GM19324 (cell line): ENCODE measurements around the gene PRKCH.

Experiments used
- ATAC-seq: cut with Tn5 transposase; IDR thresholded peaks from one replicate; pipeline ENCODE4 v1.9.1; 2021; ENCODE audit warnings: mild to moderate bottlenecking, moderate library complexity; ENCODE audit not compliant: unreplicated experiment, low FRiP score

The PRKCH gene

DNA sequence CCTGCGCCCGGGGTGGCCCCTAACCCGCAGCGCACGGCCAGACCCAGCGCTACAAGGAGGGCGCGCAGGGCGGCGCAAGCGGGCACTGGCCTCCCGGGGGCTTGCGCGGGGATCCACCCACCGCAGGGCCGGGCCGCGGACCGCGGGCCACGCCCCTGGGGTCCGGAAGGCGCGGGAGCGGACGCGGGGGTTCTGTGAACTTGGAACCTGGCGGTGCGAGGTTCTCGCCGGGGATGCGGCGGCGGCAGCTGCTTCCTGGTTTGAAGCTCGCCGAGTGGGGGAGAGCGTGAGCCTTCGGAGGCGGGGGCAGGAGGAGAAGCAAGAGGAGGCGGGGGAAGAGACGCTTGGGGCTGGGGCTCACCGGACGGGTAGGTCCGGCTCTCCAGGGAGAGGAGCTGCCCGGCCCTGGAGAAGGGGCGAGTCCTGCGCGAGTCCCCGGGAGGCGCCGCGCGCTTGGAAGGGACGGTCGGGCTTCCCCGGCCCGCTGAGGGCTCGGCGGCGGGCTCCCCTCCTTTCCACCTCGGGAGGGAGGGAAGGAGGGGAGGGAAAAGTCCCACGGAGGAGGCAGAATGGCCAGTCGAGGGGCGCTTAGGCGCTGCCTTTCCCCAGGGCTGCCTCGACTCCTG, at the start of gene PRKCH:
PRKCH (plus strand) TSS at position 195 of the 626 bp plus-strand sequence. CDS start 523 bp downstream, outside the sequence.
- ATAC-seq = no peak

DNA sequence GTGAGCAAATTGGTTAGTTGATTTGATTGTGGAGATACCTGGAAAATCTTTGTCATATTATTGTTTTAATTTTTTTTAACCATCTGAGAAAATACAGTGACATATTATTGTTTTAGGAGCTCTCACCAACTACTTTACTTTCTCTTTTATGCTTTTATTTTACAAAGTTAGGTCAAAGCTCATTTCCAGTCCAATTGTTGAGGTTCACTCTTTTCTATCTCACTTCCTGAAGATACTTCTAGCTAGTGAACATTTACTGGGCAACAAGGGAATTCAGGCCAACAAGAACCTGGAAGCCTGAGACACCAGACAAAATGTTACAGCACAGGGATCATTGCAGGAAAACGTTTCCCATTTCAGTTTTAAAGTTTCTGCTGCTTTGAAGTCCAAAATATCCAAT, 44.1 kb upstream of the PRKCH start:
- ATAC-seq = no peak

DNA sequence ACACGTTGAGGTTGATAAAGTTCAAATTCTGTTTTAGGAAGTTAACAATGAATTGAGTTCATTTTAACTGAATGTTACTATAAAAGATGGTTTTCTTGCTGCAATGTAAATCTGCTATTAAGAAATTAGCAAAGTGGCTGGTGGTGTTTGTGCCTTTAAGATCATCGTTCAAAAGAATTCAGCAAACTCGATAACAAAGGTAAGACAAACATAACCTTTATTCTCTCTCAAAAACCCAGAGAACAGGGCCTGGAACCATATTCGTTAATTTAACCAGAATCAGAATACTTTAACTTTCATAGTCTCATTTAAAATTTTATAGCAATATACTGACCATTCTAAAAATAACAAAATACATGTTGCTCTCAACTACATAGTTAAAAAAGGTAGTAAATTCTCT, 43.6 kb upstream of the PRKCH start:
- no peak for ATAC-seq

DNA sequence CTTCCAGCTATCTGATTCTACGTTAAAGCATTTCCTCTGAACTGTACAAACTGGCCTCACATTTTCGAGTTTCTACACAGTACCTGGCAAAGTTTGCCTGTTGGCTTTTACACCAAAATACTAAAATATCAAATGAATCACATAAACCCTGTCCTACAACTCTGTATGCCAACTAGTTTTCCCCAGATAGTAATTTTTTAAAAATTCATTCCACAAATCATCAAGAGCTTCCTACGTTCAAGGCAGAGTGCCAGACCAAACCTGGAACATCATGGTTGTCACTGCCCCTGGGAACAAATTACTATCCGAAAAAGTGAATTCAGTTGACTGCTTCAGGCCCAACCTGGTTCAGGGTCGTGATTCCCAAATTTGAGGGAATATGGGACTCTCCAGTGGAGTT, 42.3 kb upstream of the PRKCH start:
- ATAC-seq = no peak

DNA sequence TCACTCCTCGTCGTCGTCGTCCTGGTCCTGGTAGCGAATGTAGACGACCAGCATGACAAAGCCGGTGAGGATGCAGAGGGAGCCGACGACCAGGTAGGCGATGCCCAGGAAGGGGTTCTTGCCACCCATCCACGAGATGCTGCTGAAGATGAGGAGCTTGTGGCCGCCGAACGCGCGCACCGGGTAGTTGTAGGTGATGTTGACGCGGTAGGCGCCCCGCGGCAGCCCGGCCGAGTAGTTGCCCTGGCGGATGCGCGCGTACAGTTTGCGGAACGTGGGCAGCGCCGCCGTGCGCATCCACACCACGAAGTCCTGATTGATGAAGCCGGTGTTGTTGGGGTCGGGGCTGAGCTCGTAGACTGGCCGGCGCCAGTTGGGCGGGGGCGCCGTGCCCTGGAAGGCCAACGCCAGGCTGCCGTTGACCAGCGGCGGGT, 41.3 kb upstream of the PRKCH start:
- no peak for ATAC-seq

DNA sequence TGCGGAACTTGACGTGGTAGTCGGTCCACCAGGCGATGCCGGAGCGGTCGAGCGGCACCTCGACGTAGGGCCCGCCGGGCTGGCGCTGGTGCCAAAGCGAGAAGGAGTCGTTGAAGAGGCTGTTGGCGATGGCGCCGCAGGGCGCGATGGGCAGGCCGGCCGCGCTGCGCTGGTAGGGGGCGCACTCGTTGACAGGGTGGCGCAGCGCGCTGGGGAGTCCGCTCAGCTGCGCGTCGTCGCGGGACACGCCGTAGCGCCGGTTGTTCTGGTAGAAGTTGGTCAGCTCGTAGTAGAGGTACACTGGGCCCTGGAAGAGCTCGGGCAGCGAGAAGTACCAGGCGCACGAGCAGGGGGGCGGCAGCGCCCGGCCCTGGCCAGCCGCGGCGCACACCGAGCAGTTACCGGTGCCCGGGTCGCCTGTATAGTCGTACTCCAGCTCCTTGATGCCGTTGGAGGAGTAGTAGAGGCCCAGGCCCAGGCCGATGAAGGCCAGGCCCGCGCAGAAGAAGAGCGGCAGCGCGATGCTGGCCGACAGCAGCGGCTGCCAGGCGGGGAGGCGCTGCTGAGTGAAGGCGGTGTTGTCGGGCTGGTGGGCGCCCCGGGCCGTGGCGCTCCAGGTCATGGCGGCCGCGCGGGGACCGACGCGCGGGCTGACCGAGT, 40.7 kb upstream of the PRKCH start:
- no peak for ATAC-seq

DNA sequence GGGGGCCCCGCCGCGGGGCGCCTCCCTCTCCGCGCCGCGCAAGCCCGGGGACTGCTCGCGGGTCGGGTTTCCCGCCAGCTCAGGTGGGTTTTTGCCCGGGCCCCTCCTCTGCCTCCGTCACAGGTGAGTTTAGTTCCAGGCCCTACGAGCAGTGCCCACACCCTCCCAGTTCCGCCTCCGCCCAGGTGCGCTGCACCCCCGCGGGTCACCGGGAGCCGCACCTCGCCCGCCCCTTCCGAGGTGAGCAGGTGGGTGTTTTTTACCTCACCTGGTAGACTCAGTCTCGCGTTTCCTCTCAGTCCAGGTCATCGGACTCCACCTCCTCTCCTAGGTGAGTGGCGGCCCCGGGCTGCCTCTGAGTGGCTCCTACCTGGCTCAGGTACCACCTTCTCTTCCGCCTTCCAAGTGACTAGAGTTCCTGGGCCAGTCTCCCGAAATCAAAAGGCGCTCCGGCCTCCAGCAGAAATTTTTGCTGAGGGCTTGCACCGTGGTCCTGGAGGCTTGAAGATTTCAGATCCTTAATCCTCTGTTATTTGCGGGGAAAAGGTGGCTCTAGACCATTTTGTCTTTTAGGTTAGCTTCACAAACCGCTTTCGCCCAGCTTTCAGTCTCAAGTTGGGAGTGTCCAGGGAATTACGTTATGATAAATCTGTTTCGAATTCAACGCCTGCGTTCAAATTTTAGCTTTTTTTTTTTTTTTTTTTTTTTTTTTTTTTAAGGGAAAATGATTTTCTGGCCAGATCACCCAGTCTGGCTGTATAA, 40.0 kb upstream of the PRKCH start, which contains the start of gene TMEM30B:
TMEM30B (minus strand) TSS at position 153 of the 762 bp plus-strand sequence. CDS start 191 bp downstream, outside the sequence.
- no peak for ATAC-seq

DNA sequence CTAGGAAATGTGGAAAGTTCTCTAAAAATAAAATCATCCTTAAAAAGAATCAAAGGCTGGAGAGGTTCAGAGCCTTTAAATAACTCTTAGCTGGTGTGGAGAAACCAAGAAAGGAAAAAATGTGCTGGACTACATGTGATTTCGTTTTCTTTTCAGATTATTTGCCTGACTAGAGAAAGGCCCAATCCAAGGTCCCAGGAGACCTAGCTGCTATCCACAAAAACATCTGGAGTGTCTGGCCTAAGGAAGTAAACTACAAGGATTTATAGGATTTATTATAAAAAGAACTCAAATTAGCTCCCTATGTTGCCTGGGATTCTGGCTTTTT, 39.5 kb upstream of the PRKCH start:
- ATAC-seq = no peak

DNA sequence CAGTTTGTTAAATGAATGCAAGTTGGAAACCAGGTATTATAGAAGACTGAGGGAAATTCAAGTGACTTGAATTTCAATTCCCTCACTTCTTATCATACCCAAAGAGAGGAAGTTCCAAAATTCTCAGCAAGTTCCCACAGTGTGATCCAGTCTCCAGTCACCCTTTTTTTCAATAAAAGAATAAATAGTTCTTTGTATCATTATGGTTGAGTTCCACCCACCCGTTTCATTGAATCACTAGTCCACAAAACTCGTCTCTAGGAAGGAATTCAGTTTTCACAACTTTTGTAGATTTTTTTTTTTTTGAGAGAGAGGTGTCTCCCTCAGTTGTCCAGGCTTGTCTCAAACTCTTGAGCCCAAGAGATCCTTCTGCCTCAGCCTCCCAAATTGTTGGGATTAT, 38.6 kb upstream of the PRKCH start:
- ATAC-seq = no peak

DNA sequence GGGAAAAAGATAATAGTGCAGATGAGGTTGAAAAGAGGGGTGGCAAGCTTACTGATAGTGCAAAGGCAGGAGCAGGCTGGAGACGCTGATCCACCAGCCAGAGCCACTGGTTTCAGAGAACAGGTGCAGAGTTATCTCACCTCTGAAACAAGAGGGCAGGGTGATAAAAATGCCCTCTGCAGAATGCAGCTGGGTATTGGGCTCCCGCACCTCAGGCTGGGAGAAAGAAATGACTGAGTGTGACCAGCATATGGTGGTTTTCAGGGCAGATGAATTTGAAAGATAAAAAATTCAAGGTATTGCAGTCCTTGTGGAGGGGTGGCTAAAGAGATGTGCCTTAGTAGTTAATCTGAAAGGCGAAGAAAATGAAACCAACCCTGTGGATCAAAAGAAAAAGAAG, 37.4 kb upstream of the PRKCH start:
- ATAC-seq = no peak

DNA sequence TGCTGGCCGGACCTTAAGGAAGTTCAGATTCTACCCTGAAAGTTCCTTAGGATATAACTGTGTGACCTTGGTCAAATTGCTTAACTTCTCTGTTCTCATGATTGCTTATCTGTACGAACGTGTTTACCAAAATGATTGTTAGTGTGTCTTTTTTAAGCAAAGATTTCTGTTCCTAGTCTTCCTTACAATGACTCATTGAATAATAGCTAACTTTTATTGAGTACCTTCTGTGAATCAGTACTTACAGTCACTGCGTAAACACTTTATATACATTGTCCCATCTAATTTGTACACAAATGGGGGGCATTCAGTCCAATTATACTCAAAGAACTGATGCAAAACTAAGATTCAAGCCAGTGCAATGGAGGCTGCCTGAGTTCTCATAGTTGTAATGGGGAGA, 36.0 kb upstream of the PRKCH start:
- ATAC-seq = no peak

DNA sequence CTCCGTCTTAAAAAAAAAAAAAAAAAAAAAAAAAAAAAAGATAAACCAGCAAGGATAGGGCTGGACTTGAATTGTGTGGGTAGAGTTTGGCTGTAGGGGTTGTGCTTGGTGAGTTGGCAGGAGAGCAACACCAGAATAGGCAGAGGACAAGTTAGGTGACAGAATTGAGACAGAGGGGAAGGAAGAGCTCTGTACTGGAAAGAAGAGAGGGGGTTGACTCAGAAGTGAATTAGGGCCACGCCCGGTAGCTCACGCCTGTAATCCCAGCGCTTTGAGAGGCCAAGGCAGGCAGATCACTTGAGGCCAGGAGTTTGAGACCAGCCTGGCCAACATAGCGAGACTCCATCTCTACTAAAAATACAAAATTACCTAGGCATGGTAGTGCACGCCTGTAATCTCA, 34.2 kb upstream of the PRKCH start:
- no peak for ATAC-seq

DNA sequence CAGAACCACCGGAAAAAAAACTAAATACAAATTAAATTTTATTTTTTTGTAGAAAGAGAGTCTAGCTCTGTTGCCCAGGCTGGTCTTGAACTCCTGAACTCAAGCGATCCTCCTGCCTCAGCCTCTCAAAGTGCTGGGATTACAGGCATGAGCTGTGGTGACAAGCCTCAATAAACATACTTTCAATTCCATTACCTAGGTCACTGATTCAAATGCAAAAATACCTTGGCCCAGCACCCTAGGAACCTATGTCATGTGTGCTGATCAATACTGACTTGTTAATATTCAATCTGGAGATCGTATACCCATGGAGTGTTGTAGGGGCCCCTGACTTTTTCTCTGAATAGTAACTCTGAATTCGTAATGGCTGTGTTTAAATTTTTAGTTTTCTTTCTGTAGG, 33.2 kb upstream of the PRKCH start:
- ATAC-seq = no peak

DNA sequence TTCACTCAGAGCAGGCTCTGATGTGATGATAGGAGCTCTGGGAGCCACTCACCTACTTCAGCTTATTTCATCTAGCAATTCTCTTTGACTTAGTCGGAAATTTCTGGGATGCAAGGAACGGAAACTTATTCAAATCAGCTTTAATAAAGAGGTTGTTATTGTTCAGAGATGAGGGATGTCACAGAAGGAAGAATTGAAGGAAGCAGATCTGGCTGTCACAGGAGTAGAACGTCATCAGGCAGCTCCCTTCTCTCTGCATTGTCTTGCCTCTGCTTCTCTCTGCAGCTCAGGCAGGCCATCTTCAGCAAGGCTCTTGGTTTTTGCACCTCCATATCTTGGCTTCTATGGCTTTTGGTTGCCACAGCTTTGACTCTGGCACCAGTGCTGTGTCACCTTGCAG, 32.7 kb upstream of the PRKCH start:
- ATAC-seq = no peak

DNA sequence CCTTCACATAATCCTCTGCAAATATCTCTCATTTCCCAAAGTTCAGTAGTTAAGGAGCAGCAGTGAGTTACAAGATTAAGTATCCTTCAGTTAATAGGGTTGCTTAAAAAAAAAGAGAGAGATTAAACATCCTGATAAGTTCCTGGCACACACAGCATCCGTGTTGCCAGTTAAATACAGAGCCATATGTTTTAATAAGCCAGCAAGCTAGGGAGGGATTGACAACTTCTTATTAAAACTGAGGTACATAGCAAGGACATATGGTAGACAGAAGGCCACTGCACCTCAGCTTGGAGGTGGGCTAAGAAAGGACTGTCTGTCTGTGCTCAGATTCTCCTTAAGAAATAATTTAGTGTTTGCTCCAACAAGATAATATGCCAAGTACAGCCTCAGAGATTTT, 30.7 kb upstream of the PRKCH start:
- no peak for ATAC-seq

DNA sequence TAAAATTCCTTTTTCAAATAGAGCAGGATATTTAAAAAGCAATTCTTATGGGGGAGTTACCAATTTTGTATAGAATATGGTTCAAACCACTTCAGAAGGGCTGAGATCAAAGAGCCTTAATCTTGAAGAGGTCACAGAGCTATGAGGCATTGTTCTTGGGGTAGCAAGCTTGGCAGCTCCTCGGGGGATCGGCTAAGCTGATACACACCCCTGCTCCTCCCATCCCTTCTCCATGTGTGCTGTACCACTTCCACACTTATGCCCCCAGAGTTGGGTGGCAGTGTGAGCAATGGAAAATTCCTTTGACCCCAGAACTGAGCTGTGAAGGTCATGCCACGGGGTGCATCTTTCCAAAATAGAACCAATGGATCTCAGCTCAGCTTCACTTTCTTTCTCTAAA, 25.2 kb upstream of the PRKCH start:
- ATAC-seq = no peak

DNA sequence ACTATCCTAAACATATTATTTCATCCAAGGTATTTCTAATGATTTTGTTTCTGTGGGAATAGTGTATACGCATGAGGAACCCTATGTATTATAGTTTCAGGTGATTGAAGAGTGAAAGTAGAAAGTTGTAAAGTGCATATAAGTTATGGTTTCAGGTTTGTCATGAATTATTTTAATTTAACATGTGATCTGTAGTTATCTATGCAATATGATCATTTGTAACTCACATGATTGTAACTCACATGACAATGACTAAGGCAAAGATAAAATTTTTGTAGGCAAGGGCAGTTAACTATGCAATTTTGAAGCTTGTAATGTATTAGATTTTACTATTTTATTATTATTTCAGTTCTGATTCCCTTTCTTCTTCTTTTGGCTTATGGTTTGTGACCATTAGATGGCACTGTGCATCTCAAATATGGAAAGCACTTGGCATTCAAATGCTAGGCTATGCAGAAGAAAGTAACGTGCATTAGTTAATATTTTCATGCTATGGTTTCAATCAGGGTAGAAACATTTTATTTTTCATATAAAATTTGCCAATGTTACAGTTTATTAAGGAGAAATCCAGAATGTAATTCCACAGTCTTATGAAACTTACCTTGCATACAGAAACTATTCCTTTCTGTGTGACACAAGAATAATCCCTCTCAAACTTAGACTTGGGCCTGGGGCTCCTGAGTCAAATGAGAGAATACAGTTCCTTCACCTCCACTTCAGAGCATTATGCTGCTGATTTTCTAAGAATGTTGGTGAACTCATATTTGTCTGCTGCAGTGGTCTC, 24.5 kb upstream of the PRKCH start:
- ATAC-seq = no peak

DNA sequence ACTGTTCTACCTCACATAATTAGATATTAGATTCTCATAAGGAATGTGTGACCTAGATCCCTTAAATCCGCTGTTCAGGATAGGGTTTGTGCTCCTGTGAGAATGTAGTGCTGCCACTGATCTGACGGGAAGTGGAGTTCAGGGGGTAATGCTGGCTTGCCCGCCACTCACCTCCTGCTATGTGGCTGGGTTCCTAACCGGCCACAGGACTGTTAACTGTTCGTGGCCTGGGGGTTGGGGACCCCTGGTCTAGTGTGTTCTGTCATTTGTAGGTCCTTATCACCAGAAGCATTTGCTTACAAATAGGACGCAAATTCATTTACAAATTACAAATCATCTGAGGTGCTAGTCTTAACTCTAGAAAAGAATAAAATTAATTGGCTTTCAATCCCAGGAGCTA, 23.8 kb upstream of the PRKCH start:
- ATAC-seq = no peak

DNA sequence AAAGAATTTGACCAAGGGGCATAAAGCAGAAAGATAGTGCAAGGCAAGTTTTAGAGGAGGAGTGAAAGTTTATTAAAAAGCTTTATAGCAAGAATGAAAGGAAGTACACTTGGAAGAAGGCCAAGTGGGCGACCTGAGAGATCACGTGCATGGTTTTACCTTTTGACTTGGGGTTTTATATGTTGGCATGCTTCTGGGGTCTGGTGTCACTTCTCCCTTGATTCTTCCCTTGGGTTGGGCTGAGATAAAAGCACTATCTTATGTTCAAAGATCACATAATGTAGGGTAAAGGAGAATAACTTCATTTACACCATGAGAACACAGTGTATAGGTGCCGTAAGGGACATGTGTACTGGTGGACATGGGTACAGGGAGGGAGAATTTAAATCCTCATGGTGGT, 22.6 kb upstream of the PRKCH start:
- no peak for ATAC-seq

DNA sequence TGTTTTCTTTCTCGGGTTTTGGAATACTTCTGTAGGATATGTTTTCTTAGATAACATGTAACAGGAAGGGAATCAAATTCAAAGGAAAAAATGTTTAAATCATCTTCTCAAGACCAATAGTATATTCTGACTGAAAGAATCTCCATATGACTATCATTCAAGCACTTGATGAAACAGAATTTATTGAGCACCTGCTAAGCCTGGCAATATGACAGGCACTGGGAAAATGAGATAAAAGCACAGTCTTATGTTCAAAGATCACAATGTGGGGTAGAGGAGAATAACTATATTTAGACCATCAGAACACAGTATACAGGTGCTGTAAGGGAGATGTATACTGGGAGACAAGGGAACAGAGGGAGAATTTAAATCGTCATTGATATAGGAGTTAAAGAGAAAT, 21.2 kb upstream of the PRKCH start:
- no peak for ATAC-seq

DNA sequence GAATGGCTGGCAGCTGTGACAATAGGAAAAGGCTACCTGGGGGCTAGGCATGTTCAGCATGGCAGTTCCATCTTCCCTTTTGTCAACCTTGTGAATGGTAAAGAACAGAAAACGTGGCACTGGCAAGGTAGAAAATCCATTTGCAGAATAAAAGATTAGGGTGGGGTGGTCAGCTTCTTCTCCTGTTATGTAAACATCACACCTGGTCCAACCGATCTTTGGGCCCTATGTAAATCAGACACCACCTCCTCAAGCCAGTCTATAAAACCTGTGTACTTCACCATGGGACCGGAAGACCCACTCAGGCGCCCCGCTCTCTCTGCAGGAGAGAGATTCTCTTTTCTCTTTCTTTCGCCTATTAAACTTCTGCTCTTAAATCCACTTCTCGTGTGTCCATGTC, 20.6 kb upstream of the PRKCH start:
- no peak for ATAC-seq
